NOMO-1 treated with dmso at 0.1 percent for 144 hours (cell line): ENCODE data around the gene CD200.
"Not testable (repeated sequence)": the region's sequence is repeated elsewhere in the genome, so short reads cannot be mapped to it uniquely, and the experiment has no call there.

Experiments used
- DNase-seq: peaks from one replicate; lab custom pipeline; 2025; ENCODE audit not compliant: unreplicated experiment; lab: John Stamatoyannopoulos, UW

CD200 gene

GRCh38 chr3:112384769-112385168 is 51.8 kb downstream of the CD200 start:
- DNase-seq, result no peak

DNA sequence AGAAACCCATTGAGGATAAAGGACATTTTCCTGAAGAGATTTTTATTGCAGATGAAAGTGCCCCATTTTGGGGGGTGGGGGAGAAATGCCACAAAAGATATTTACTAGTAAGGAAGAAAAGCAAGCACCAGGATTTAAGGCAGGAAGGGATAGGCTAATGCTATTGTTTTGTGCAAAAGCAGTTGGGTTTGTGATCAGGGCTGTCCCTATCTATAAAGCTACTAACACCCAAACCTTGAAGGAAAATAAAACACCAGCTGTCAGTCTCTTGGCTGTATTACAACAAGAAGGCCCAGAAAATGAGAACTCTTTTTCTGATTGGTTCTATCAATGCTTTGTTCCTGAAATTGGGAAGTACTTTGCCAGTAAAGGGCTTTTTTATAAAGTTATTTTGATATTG is 56.0 kb downstream of the CD200 start:
- DNase-seq, result no peak

DNA sequence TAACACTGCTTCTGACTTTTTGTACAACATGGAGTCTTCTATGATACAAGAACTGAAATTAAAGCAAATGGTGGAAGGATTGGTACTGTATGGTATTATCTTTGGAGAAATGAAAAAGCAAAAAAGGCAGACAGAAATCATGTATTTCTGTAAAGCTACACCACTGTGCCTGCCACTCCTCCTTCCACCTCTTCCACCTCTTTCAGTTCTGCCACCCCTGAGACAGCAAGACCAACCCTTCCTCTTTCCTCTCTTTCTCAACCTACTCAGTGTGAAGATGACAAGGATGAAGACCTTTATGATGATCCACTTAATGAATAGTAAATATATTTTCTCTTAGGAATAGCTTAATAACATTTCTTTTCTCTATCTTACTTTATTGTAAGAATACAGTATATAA is 57.0 kb downstream of the CD200 start:
- DNase-seq, result peak; percentile 18

- DNase-seq, result no peak
Observed at GRCh38 chr3:112390783-112391641, 58.1 kb downstream of the CD200 start.

DNA sequence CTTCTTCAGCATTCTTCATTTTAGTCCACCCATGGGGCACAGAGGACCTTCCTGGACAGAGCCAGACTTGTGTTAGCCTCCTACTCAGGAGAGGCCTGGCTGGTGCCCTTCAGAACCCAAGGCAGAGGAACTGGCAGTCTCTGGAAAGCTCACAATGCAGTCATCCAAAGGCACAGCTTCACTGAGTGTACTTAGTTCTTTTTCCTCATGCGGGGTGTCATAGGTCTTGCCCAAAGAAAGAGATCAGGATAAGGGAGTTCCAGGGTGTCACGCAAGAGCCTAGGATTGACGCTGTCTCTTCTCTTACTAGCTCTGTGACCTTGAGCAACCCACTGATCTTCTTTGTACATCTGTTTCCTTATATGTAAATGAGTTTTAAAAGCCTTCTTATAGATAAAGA is 58.7 kb downstream of the CD200 start:
- no peak for DNase-seq

GRCh38 chr3:112392393-112393359 is 59.7 kb downstream of the CD200 start:
- no peak for DNase-seq

- no peak for DNase-seq
Observed at GRCh38 chr3:112393360-112393728, 60.4 kb downstream of the CD200 start.

DNA sequence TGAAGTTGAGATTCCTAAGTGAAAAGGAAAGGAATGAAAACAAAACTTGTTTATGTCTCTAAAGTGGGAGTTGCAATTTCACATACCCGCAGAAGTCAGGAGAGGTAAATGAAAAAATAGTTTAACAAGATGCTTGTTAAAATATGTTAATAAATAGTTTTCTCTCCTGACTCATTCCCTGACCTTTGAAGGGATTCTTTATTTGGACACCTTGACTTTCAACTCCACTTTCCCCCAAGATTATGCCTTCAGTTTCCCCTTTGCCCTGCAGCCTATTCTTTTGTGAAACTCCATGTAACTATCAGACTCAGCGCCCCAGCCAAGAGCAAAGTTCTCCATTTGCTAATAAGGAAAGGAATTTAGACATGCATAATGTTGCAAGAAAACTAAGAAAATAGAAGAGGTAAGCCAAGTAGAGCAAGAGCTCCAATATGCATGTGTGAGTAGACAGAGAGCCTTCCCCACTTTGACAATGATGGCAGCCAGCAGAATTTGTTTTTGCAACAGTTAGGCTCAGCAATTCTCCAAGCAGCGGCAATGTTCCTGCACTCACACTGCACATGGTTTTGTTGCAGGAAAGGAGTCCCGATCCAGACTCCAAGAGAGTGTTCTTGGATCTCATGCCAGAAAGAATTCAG is 61.2 kb downstream of the CD200 start:
- no peak for DNase-seq

DNA sequence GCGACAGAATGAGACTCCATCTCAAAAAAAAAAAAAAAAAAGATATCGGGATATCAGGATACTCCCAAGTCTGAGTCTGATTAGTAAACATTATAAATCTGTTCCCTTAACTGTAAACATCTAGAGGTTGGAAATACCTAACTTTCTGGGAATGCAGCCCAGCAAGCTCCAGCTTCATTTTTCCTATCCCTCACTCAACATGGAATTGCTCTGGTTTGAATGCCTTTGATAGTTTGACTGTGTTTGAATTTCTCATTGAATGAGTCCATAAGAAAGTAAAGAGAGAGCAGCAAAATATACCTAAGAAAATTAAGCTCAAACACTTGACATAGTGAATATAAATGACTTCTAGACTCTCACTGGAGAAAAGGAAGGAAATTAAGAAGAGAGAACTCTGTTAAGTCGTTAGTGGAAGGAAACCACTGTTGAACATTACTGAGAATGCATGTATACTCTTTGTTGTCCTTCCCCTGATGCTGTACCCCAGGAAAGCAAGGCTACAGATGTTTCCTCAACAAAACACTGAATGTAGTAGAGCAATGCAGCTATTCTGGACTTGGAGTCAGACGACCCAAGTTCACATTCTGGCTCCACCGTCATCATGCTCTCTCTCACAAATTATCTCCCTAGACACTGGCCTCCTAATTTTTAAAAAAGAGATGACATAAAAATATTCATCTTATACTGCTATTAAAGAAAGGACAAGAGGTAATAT is 62.4 kb downstream of the CD200 start:
- DNase-seq, result no peak

DNA sequence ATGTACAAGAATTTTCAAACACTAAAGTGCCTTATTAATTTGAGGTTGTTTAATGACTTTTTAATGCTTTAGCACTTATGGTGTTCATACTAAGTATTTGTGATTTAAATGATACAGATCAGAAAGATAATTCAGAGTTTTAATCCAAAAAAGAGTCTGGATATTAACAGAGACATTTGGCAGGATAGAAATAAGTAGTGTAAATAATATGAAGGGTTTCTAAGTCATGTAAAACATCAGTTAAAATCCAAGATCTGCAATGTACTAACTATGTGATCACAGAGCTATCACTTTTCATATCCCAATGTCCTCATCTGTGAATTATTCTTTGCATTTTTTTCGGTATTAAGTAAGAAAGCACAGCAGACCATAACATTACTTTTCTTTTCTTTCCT is 62.9 kb downstream of the CD200 start:
- DNase-seq, result no peak

DNA sequence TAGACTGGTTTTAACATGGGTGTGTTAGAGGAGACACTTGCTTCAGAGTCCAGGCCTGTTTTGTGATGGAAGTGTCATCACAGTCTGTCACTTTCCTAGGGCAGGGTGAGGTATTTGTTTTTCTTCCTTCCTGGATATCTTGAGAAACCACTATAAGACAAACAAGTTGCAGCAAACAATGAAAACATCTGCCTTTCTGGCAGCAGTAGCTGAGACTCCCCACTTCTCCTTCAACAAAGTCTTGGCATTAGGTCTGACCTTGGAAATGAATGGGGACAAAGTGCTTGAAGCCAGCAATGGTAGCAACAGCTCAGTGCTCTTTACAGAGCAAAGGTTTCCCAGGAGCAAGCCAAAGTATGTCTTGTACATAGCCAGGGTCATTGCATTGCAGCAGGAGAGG is 64.6 kb downstream of the CD200 start:
- DNase-seq, result no peak

GRCh38 chr3:112399064-112399463 is 66.1 kb downstream of the CD200 start:
- no peak for DNase-seq

DNA sequence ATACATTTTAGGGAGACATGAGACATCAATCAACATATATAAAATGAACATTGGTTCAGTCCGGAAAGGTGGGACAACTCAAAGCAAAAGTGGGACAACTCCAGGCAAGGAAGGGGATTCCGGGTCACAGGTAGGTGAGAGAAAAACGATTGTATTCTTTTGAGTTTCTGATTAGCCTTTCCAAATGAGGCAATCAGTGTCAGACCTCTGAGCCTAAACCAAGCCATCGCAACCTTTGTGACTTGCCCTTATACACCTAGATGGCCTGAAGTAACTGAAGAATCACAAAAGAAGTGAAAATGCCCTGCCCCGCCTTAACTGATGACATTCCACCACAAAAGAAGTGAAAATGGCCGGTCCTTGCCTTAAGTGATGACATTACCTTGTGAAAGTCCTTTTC is 66.6 kb downstream of the CD200 start:
- not testable (repeated sequence) for DNase-seq

DNA sequence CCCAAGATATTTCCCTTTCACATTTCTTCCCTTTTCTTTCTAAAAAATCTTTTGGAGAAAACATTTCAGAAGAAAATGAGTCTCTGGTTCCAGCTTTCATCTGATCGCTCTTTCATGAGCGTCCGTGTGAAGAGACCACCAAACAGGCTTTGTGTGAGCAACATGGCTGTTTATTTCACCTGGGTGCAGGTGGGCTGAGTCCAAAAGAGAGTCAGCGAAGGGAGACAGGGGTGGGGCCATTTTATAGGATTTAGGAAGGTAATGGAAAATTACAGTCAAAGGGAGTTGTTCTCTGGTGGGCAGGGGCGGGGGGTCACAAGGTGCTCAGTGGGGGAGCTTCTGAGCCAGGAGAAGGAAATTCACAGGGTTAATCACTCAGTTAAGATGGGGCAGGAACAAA is 67.4 kb downstream of the CD200 start:
- DNase-seq, result not testable (repeated sequence)

GRCh38 chr3:112401617-112402016 is 68.7 kb downstream of the CD200 start:
- no peak for DNase-seq

DNA sequence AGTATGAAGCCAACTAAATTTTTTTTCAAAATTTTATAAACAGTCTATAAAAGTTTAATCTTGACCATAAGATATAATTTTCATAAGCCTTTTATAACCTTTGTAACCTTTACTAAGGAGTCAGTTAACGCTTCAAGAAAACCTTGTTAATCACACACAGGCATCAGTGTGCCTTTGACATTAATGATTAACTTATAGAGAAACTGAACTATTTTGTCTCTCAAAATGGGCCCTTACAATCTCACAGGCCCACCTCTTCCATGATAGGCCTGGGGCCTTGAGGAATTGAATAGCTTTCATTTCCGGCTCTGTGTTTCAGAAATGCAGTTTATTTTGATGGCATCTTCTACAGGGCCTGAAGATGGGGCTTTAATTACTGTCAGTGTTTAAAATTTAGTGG is 70.1 kb downstream of the CD200 start:
- no peak for DNase-seq

DNA sequence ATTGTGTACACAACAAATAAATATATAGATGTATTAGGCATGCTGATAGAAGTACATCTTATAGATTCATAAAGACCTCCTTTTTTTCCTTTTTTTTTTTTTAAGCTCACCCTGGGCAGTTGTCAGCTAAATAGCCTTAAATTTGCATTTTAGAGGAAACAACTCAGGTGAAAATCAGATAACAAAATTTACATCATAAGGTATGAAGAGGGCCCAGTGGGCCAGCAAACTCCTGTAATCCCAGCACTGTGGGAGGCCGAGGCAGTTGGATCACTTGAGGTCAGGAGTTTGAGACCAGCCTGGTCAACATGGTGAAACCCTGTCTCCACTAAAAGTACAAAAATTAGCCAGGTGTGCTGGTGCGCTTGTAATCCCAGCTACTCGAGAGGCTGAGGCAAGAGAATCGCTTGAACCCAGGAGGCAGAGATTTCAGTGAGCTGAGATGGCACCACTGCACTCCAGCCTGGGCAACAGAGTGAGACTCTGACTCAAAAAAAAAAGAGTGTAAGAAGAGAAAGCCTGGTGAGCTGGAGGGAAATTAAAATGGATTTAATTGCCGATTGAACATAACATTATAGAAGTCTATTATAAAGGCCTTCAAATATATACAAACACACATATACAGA is 72.1 kb downstream of the CD200 start:
- DNase-seq, result not testable (repeated sequence)

- no peak for DNase-seq
Observed at GRCh38 chr3:112405845-112406244, 72.9 kb downstream of the CD200 start.

DNA sequence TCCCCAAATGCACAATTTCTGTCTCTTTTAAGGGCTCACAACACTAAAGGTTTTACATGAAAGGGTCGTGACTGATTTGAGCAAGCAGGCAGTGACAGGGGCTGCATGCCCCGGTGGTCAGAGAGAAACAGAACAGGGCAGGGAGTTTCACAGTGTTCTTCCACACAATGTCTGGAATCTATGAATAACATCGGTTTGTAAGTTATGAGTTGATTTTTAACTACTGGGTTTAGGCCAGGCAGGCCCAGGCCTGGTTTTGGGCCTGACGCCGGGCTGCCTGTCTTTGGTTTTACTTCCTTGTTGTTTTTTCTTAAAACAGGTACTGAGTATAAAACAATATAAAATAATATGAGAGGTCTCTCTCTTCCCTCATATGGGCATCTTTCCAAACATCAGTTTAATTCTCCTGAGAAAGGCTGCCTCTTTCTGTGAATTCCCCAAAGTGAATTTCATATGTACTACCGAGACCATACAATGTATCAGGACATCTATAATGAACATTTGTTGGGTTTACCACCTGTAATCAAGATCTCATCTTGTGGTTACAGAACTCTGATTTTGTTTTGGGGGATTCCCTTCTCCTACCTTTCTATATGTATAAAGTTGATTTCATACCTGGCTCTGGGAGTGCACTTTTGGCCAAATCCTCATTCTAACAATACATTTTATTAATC is 74.4 kb downstream of the CD200 start:
- DNase-seq, result no peak
